BJ (cell line): ENCODE results near the gene NT5C1B. TPM values are rescaled to one million over a fixed set of nuclear protein-coding genes. Genes with fewer than 3 reads are reported as not detected.
A peak's percentile ranks its signal among the peaks of the same experiment; 100 is the strongest.

Experiments
- CTCF ChIA-PET: fragments of 350-600 bp; formaldehyde crosslinking; extraction: SDS; loops from one replicate; lab custom pipeline; 2021; ENCODE audit warnings: antibody characterized with exemption, inconsistent platforms; lab: Yijun Ruan, JAX
- POLR2A ChIA-PET: fragments of 300-600 bp; sonication (Branson Sonifier 250); formaldehyde crosslinking; extraction: SDS; loops from one replicate; lab custom pipeline; 2021; ENCODE audit warnings: antibody characterized with exemption; lab: Charles Lee
- DNase-seq: peaks from one replicate; pipeline ENCODE4 v3.0.0-alpha.2; 2011; ENCODE audit warnings: low read depth
- H3K27me3 ChIP-seq: 2 replicates; pipeline ENCODE4 v1.6.0; 2011; ENCODE audit warnings: low read length; ENCODE audit not compliant: control insufficient read depth, insufficient read depth
- H3K36me3 ChIP-seq: 2 replicates; pipeline ENCODE4 v1.5.1; 2011; ENCODE audit warnings: low read length; ENCODE audit not compliant: control insufficient read depth, insufficient read depth
- H3K4me3 ChIP-seq: 2 replicates; pipeline ENCODE4 v1.5.1; 2011; ENCODE audit warnings: low read depth, mild to moderate bottlenecking, control low read depth, low read length
- CTCF ChIP-seq: IDR thresholded peaks from 2 replicates; pipeline ENCODE4 v1.5.1; 2011; ENCODE audit warnings: low read depth, mild to moderate bottlenecking, control low read depth, inconsistent platforms, low read length, moderate library complexity; ENCODE audit not compliant: insufficient read depth
- polyA plus RNA-seq: library from polyadenylated mRNA; depleted of rRNA; stranded (reverse); fragments of >200 nt; gene quantifications from 2 replicates; pipeline ENCODE4 v1.2.3, GENCODE V29; 2011

The NT5C1B gene
- polyA plus RNA-seq, 1 experiment = not detected

GRCh38 chr2:18522484-18523146 is 66.8 kb downstream of the NT5C1B start:
- Histone ChIP-seq H3K27me3 (no peaks in the 10 kb centered on the region), H3K4me3 (no peak overlapping the region), H3K36me3 (no peaks in the 10 kb centered on the region)
- POLR2A ChIA-PET = no interaction called here
- no peak for TF ChIP-seq CTCF
- no peak for DNase-seq
- CTCF ChIA-PET = interaction anchor here (0.8 to 5.1 kb wide), 4 partner anchors 8 to 1144 kb away, joined by 3 to 48 read pairs (median 20); no protein-coding TSS in a partner anchor

GRCh38 chr2:18520451-18521425 is 68.6 kb downstream of the NT5C1B start:
- ChIA-PET POLR2A (no interaction called here), CTCF (interaction anchor here (0.6 to 5.1 kb wide), 57 partner anchors 9 to 1342 kb away, joined by 3 to 48 read pairs (median 4); partner anchors contain the start of gene OSR1)
- no peaks in the 10 kb centered on the region for H3K27me3 ChIP-seq
- no peak for DNase-seq
- H3K36me3 ChIP-seq = no peaks in the 10 kb centered on the region
- no peak overlapping the region for H3K4me3 ChIP-seq
- TF ChIP-seq CTCF = peak; percentile 91

- H3K36me3 ChIP-seq = no peaks in the 10 kb centered on the region
- ChIA-PET POLR2A (no interaction called here), CTCF (interaction anchor here (0.7 to 5.1 kb wide), 43 partner anchors 8 to 1343 kb away, joined by 3 to 48 read pairs (median 4); partner anchors contain the start of gene OSR1)
- H3K4me3 ChIP-seq = no peak overlapping the region
- DNase-seq = no peak
- H3K27me3 ChIP-seq = no peaks in the 10 kb centered on the region
- TF ChIP-seq CTCF = no peak
Observed at GRCh38 chr2:18519914-18520450, 69.4 kb downstream of the NT5C1B start.

GRCh38 chr2:18518116-18519111 is 71.0 kb downstream of the NT5C1B start:
- CTCF ChIA-PET = interaction anchor here (1.1 to 5.1 kb wide), 8 partner anchors 11 to 1344 kb away, joined by 3 to 48 read pairs (median 7); no protein-coding TSS in a partner anchor
- no peak for TF ChIP-seq CTCF
- Histone ChIP-seq H3K4me3 (no peak overlapping the region), H3K36me3 (no peaks in the 10 kb centered on the region), H3K27me3 (no peaks in the 10 kb centered on the region)
- DNase-seq = no peak
- POLR2A ChIA-PET = interaction anchor here (0.6 kb wide), 1 partner anchor 228 kb away, joined by 3 read pairs; no protein-coding TSS in a partner anchor
